GM20000 (cell line): Measurements from ENCODE around the gene LCNL1.
A peak's percentile ranks its signal among the peaks of the same experiment; 100 is the strongest.

ENCODE experiments used
- DNase-seq: peaks from one replicate; pipeline ENCODE4 v3.0.0; 2012; ENCODE audit warnings: low spot score
- CTCF ChIP-seq: IDR thresholded peaks from 2 replicates; pipeline ENCODE4 v1.5.1; 2012; ENCODE audit warnings: mild to moderate bottlenecking, control low read depth; ENCODE audit errors: extremely low read depth, missing control alignments

Gene LCNL1

GRCh38 chr9:136984464-136985026 is 1.8 kb downstream of the LCNL1 start:
- no peak for TF ChIP-seq CTCF

GRCh38 chr9:136985027-136985602 is 2.3 kb downstream of the LCNL1 start:
- no peak for DNase-seq
- no peak for TF ChIP-seq CTCF

More at GRCh38 chr9:136984464-136985026, 1.8 kb downstream of the LCNL1 start:
- no peak for DNase-seq

- no peak for DNase-seq
- no peak for TF ChIP-seq CTCF
Observed at GRCh38 chr9:136985853-136986252, 3.1 kb downstream of the LCNL1 start.

- DNase-seq = no peak
- TF ChIP-seq CTCF = no peak
Observed at GRCh38 chr9:136988872-136989271, 6.1 kb downstream of the LCNL1 start.

GRCh38 chr9:136990242-136990911 is 7.6 kb downstream of the LCNL1 start:
- DNase-seq = no peak
- no peak for TF ChIP-seq CTCF

- no peak for TF ChIP-seq CTCF
- peak; percentile 100 for DNase-seq
Observed at GRCh38 chr9:136991993-136992818, 9.4 kb downstream of the LCNL1 start, which contains the start of gene PAXX. Gene PAXX (plus strand): TSS chr9:136992422. CDS start chr9:136992444, 22 bp downstream.
